MM.1S (cell line): ENCODE measurements around the gene PAH.
"Not testable (repeated sequence)": the region's sequence is repeated elsewhere in the genome, so short reads cannot be mapped to it uniquely, and the experiment has no call there.

Source experiments
- CTCF ChIP-seq: fragments of 300-600 bp; sonication (generic); IDR thresholded peaks from 2 replicates; pipeline ENCODE4 v1.5.1; 2016; ENCODE audit warnings: antibody characterized with exemption, low read length, mixed read lengths
- EZH2 ChIP-seq: fragments of 300-600 bp; sonication (generic); optimal IDR thresholded peaks from 2 replicates; pipeline ENCODE3; 2017; ENCODE audit warnings: low read depth, mild to moderate bottlenecking, antibody characterized with exemption, low read length, mixed read lengths
- EZH2phosphoT487 ChIP-seq: fragments of 300-600 bp; sonication (generic); IDR thresholded peaks from 2 replicates; pipeline ENCODE4 v1.6.1; 2018; ENCODE audit warnings: antibody characterized with exemption, low read length

- not testable (repeated sequence) for TF ChIP-seq CTCF, EZH2phosphoT487, EZH2
Measured at GRCh38 chr12:102832826-102833225, 84.2 kb downstream of the PAH start.
